GM18520 (cell line): ENCODE results near the gene CFAP119.

Experiments
- ATAC-seq: cut with Tn5 transposase; IDR thresholded peaks from one replicate; pipeline ENCODE4 v1.9.1; 2021; ENCODE audit not compliant: unreplicated experiment

Gene CFAP119

GRCh38 chr16:30782486-30783279, 20.8 kb upstream of the CFAP119 start:
- ATAC-seq: no peak

- no peak for ATAC-seq
Measured at GRCh38 chr16:30780549-30780948, 18.7 kb upstream of the CFAP119 start.

GRCh38 chr16:30780021-30780420, 18.2 kb upstream of the CFAP119 start:
- no peak for ATAC-seq

- no peak for ATAC-seq
Measured at GRCh38 chr16:30779596-30779995, 17.7 kb upstream of the CFAP119 start.

GRCh38 chr16:30778549-30779244, 16.8 kb upstream of the CFAP119 start:
- ATAC-seq: no peak

- no peak for ATAC-seq
Measured at GRCh38 chr16:30777591-30778297, 15.9 kb upstream of the CFAP119 start.

GRCh38 chr16:30775392-30776188, 13.7 kb upstream of the CFAP119 start:
- ATAC-seq: no peak

- ATAC-seq: no peak
Measured at GRCh38 chr16:30775131-30775391, 13.2 kb upstream of the CFAP119 start.

GRCh38 chr16:30774367-30775130, 12.7 kb upstream of the CFAP119 start:
- no peak for ATAC-seq

- ATAC-seq: no peak
Measured at GRCh38 chr16:30773826-30774225, 12.0 kb upstream of the CFAP119 start.

- ATAC-seq: no peak
Measured at GRCh38 chr16:30771726-30772125, 9.9 kb upstream of the CFAP119 start.

- ATAC-seq: no peak
Measured at GRCh38 chr16:30769379-30770089, 7.7 kb upstream of the CFAP119 start.

GRCh38 chr16:30768583-30769181, 6.8 kb upstream of the CFAP119 start:
- no peak for ATAC-seq

- ATAC-seq: peak; percentile 61
Measured at GRCh38 chr16:30767767-30768465, 6.1 kb upstream of the CFAP119 start.

GRCh38 chr16:30766933-30767284, 5.0 kb upstream of the CFAP119 start:
- no peak for ATAC-seq

- ATAC-seq: no peak
Measured at GRCh38 chr16:30766206-30766932, 4.5 kb upstream of the CFAP119 start.

GRCh38 chr16:30764816-30765465, 3.1 kb upstream of the CFAP119 start:
- ATAC-seq: no peak

- ATAC-seq: no peak
Measured at GRCh38 chr16:30764086-30764485, 2.2 kb upstream of the CFAP119 start.
